GM12878 (cell line): Measurements from ENCODE around the gene C2orf68. TPM values are rescaled to one million over a fixed set of nuclear protein-coding genes. Genes with fewer than 3 reads are reported as not detected.

ENCODE experiments used
- ATAC-seq: fragments of 200-7000 bp; cut with Tn5 transposase; 3 replicates; pipeline ENCODE4 v1.9.1; 2020; ENCODE audit warnings: mild to moderate bottlenecking, moderate library complexity
- BruUV-seq: library from RNA; stranded (reverse); fragments of 400-500 nt; replicated peaks from 2 replicates; lab custom pipeline; 2021; lab: Mats Ljungman, UMichigan
- CTCF ChIA-PET: fragments of 300-600 bp; sonication (Branson Sonifier 250); formaldehyde crosslinking; extraction: SDS; loops from one replicate; lab custom pipeline; 2021; ENCODE audit warnings: inconsistent platforms; lab: Yijun Ruan, JAX
- POLR2A ChIA-PET: fragments of 350-600 bp; formaldehyde crosslinking; extraction: SDS; loops from one replicate; lab custom pipeline; 2021; ENCODE audit warnings: inconsistent platforms; lab: Charles Lee
- RAD21 ChIA-PET: fragments of 300-600 bp; sonication (Branson Sonifier 250); formaldehyde crosslinking; loops from one replicate; lab custom pipeline; 2023; ENCODE audit warnings: antibody characterized with exemption; ENCODE audit not compliant: unreplicated experiment; lab: Charles Lee
- SMC1A ChIA-PET: fragments of 300-600 bp; sonication (Branson Sonifier 250); formaldehyde crosslinking; loops from one replicate; lab custom pipeline; 2023; ENCODE audit not compliant: unreplicated experiment, uncharacterized antibody; lab: Charles Lee
- DNase-seq: peaks from one replicate; pipeline ENCODE4 v3.0.0-alpha.2; 2011; ENCODE audit warnings: low read depth, low spot score
- FAIRE-seq: peaks from 3 replicates; lab custom pipeline; 2011; peaks lifted over from hg19 to GRCh38; lab: Jason Lieb, UNC
- H2AFZ ChIP-seq: 2 replicates; pipeline ENCODE4 v1.6.0; 2011; ENCODE audit warnings: low read depth, low read length, control low read depth; ENCODE audit not compliant: control insufficient read depth
- H3K27ac ChIP-seq: 2 replicates; pipeline ENCODE4 v1.5.1; 2011; ENCODE audit warnings: control low read depth; ENCODE audit not compliant: control insufficient read depth, insufficient read depth
- H3K27me3 ChIP-seq, 2 experiments: replicated peaks in 1 of 2; 2 replicates each; pipeline versions ENCODE4 v1.6.0 to v1.6.1; 2011; ENCODE audit warnings: low read length in 1 of 2; ENCODE audit not compliant: control insufficient read depth in 2 of 2, insufficient read depth in 2 of 2
- H3K36me3 ChIP-seq, 2 experiments: 2 replicates each; pipeline ENCODE4 v1.5.1; 2011; ENCODE audit warnings: low read length in 1 of 2; ENCODE audit not compliant: control insufficient read depth in 2 of 2, insufficient read depth in 2 of 2
- H3K4me1 ChIP-seq: 2 replicates; pipeline ENCODE4 v1.6.1; 2011; ENCODE audit warnings: mild to moderate bottlenecking, low read length, moderate library complexity, mixed read lengths; ENCODE audit not compliant: control insufficient read depth, insufficient read depth
- H3K4me2 ChIP-seq: 2 replicates; pipeline ENCODE4 v1.6.0; 2011; ENCODE audit warnings: control low read depth; ENCODE audit not compliant: control insufficient read depth, insufficient read depth
- H3K4me3 ChIP-seq: fragments of 200-600 bp; sonication (generic); 2 replicates; pipeline ENCODE4 v1.5.1; 2016
- H3K79me2 ChIP-seq: 2 replicates; pipeline ENCODE4 v1.6.0; 2011; ENCODE audit warnings: low read length; ENCODE audit not compliant: control insufficient read depth, insufficient read depth
- H3K9ac ChIP-seq: 2 replicates; pipeline ENCODE4 v1.8.0; 2011; ENCODE audit warnings: low read length, control low read depth, mixed read lengths; ENCODE audit not compliant: control insufficient read depth, insufficient read depth
- H3K9me3 ChIP-seq: replicated peaks from 3 replicates; pipeline ENCODE4 v1.5.1; 2011; ENCODE audit warnings: mild to moderate bottlenecking, low read length; ENCODE audit not compliant: control insufficient read depth, insufficient read depth
- H4K20me1 ChIP-seq: 2 replicates; pipeline ENCODE4 v1.6.0; 2011; ENCODE audit not compliant: control insufficient read depth, insufficient read depth
- ATF3 ChIP-seq: IDR thresholded peaks from 2 replicates; pipeline ENCODE4 v1.6.1; 2011; ENCODE audit warnings: low read depth, mild to moderate bottlenecking, low read length, moderate library complexity, borderline replicate concordance; ENCODE audit errors: extremely low read depth
- BMI1 ChIP-seq: fragments of 450-650 bp; IDR thresholded peaks from 2 replicates; pipeline ENCODE4 v1.6.1; 2016; ENCODE audit warnings: mild to moderate bottlenecking, moderate library complexity, borderline replicate concordance
- E2F4 ChIP-seq: IDR thresholded peaks from 2 replicates; pipeline ENCODE4 v1.6.1; 2012; ENCODE audit warnings: low read depth, low read length, improper control_type of control experiment
- GABPA ChIP-seq: IDR thresholded peaks from 2 replicates; pipeline ENCODE4 v1.6.1; 2014; ENCODE audit warnings: antibody characterized with exemption, low read depth, mild to moderate bottlenecking, inconsistent platforms
- GATAD2B ChIP-seq: fragments of 450-650 bp; conservative IDR thresholded peaks from 2 replicates; pipeline ENCODE4 v1.6.1; 2017; ENCODE audit warnings: low read depth, mild to moderate bottlenecking, moderate library complexity
- HSF1 ChIP-seq: fragments of 150-350 bp; IDR thresholded peaks from 2 replicates; pipeline ENCODE4 v1.6.1; 2014; ENCODE audit warnings: mild to moderate bottlenecking, low read depth, low read length
- MTA3 ChIP-seq: IDR thresholded peaks from 2 replicates; pipeline ENCODE4 v1.6.1; 2012; ENCODE audit warnings: low read length, inconsistent platforms, borderline replicate concordance
- PAX5 ChIP-seq: IDR thresholded peaks from 2 replicates; pipeline ENCODE4 v1.6.1; 2011; ENCODE audit warnings: low read depth, low read length, borderline replicate concordance
- POU2F2 ChIP-seq: IDR thresholded peaks from 3 replicates; pipeline ENCODE4 v1.6.1; 2011; ENCODE audit warnings: low read depth, mild to moderate bottlenecking, low read length, borderline replicate concordance
- PRDM15 ChIP-seq: fragments of 450-650 bp; formaldehyde crosslinking; IDR thresholded peaks from 2 replicates; pipeline ENCODE4 v1.4.0; 2020; ENCODE audit warnings: mild to moderate bottlenecking, moderate library complexity
- SIN3A ChIP-seq: IDR thresholded peaks from 2 replicates; pipeline ENCODE4 v1.6.1; 2012; ENCODE audit warnings: low read depth, low read length, improper control_type of control experiment
- SUPT20H ChIP-seq: IDR thresholded peaks from 2 replicates; pipeline ENCODE4 v1.6.1; 2011; ENCODE audit warnings: low read depth, mild to moderate bottlenecking, low read length, moderate library complexity, borderline replicate concordance; ENCODE audit not compliant: control insufficient read depth
- TBL1XR1 ChIP-seq: IDR thresholded peaks from 2 replicates; pipeline ENCODE4 v1.6.1; 2012; ENCODE audit warnings: low read depth, low read length, improper control_type of control experiment
- USF2 ChIP-seq: IDR thresholded peaks from 2 replicates; pipeline ENCODE4 v1.6.1; 2011; ENCODE audit warnings: low read depth, low read length, improper control_type of control experiment, borderline replicate concordance
- WGBS: methylation state at CpG from one replicate; pipeline ENCODE4 v1.1.6; 2016; ENCODE audit warnings: low lambda C conversion rate; ENCODE audit not compliant: insufficient replicate concordance, insufficient coverage; ENCODE audit errors: missing lambda C conversion rate; 5-methylcytosine and 5-hydroxymethylcytosine counted together
- in situ Hi-C: fragments of 300-500 bp; cut with MboI; formaldehyde crosslinking; loops from 9 replicates; pipeline ENCODE4 v1.14.3; 2018; ENCODE audit warnings: mixed read lengths
- intact Hi-C: fragments of 100-400 bp; cut with micrococcal nuclease; formaldehyde crosslinking; loops from one replicate; pipeline ENCODE4 v1.14.2; 2022; ENCODE audit not compliant: unreplicated experiment
- polyA plus RNA-seq, 11 experiments: library from polyadenylated mRNA; depleted of rRNA in 4 of 11; unstranded in 6 of 11; stranded (reverse) in 5 of 11; fragments of >200 nt; fragmentation: Nextera tagmentation in 4 of 11; fragmentation: Illumina TruSeq in 1 of 11; extraction: Ambion mirVana in 4 of 11; extraction: Trizol in 1 of 11; gene quantifications; 1 replicate in 1 of 11; 2 replicates in 10 of 11; pipeline versions ENCODE4 v1.2.1 to v1.2.3, GENCODE V29; 2011 to 2016; ENCODE audit warnings: inconsistent platforms in 2 of 11, missing spikeins in 2 of 11, low read depth in 1 of 11
- total RNA-seq, 4 experiments: library from RNA; depleted of rRNA in 3 of 4; stranded (reverse); fragments of >200 nt in 3 of 4; fragmentation: Illumina TruSeq in 1 of 4; extraction: Trizol in 1 of 4; gene quantifications; 2 replicates each; pipeline versions ENCODE4 v1.2.1 to v1.2.3, GENCODE V29; 2013 to 2021

The C2orf68 gene
- total and polyA plus RNA-seq, 10 of the 15 experiments (the other 5 are each of a cell fraction or from before 2014, with no cell fraction given): 12.7 to 56.1 (median 28.4) TPM

GRCh38 chr2:85582492-85582891 lies 29.4 kb downstream of the C2orf68 start (continued):
- TF ChIP-seq MTA3: no peak
- TF ChIP-seq TBL1XR1: no peak
- TF ChIP-seq BMI1: no peak

- peak overlapping the region; percentile 77; the same call in 1 of the 2 replicates for H3K4me3 ChIP-seq
- in situ Hi-C loops: no loop called here
- no peak overlapping the region for H2AFZ ChIP-seq
- peaks cover 27% of the 10 kb centered on the region for H3K4me1 ChIP-seq
- H3K9me3 ChIP-seq: no peaks in the 10 kb centered on the region
- DNase-seq (no peak), ATAC-seq (no peak), FAIRE-seq (no peak)
- CTCF ChIA-PET: interaction anchor here (1.1 kb wide), 1 partner anchor 16 kb away, joined by 4 read pairs; the partner anchor contains the start of gene RNF181
- H4K20me1 ChIP-seq: no peaks in the 10 kb centered on the region
- no TSS peak for BruUV-seq
- WGBS: 96% methylated on average over 3 of the region's 3 CpGs
- RAD21 ChIA-PET: interaction anchor here (1.1 to 1.2 kb wide), 2 partner anchors 28 to 226 kb away, joined by 3 read pairs; partner anchors contain the start of genes ELMOD3 and RETSAT
- H3K79me2 ChIP-seq: peaks cover 26% of the 10 kb centered on the region
- no peaks in the 10 kb centered on the region for H3K27me3 ChIP-seq
- POLR2A ChIA-PET: interaction anchor here (0.7 to 4.6 kb wide), 4 partner anchors 15 to 41 kb away, joined by 3 to 57 read pairs (median 8); partner anchors contain the start of genes GGCX, MAT2A, RNF181 and USP39
- H3K27ac ChIP-seq: peak overlapping the region; percentile 77
- H3K36me3 ChIP-seq: peaks cover 0 to 6% of the 10 kb centered on the region in 2 experiments; a peak in 2 of 4 replicates
- intact Hi-C loops: no loop called here
- peak overlapping the region; percentile 85; the same call in 1 of the 2 replicates for H3K4me2 ChIP-seq
- SMC1A ChIA-PET: interaction anchor here (1.1 to 4.4 kb wide), 3 partner anchors 12 to 40 kb away, joined by 4 to 20 read pairs (median 8); partner anchors contain the start of gene RNF181
- H3K9ac ChIP-seq: peak overlapping the region; percentile 7; the same call in 1 of the 2 replicates
- TF ChIP-seq E2F4 (no peak), SIN3A (no peak), USF2 (no peak), GATAD2B (no peak), GABPA (no peak), PAX5 (no peak), ATF3 (no peak), SUPT20H (no peak), HSF1 (no peak), PRDM15 (CRISPR knock-in tag) (no peak), POU2F2 (no peak)
Observed at GRCh38 chr2:85580206-85580605, 31.7 kb downstream of the C2orf68 start.
